GM21576 (cell line): ENCODE results near the gene TULP3.

Experiments used
- ATAC-seq: cut with Tn5 transposase; IDR thresholded peaks from one replicate; pipeline ENCODE4 v1.9.1; 2021; ENCODE audit warnings: mild to moderate bottlenecking, moderate library complexity; ENCODE audit not compliant: unreplicated experiment

The TULP3 gene

GRCh38 chr12:2877047-2877952 lies 13.4 kb upstream of the TULP3 start, which contains the start of the genes FOXM1 and RHNO1:
Gene FOXM1, minus strand, starts transcription at chr12:2877174. Its CDS starts 2,696 bp downstream, at chr12:2874478.
Gene RHNO1, plus strand, starts transcription at chr12:2877223. Its CDS starts 8,144 bp downstream, at chr12:2885367.
- peak; percentile 73 for ATAC-seq

GRCh38 chr12:2877953-2878732 lies 12.5 kb upstream of the TULP3 start:
- ATAC-seq: no peak

- no peak for ATAC-seq
These were observed 10.8 kb upstream of the TULP3 start for GRCh38 chr12:2879853-2880252.

GRCh38 chr12:2884810-2885209 lies 5.9 kb upstream of the TULP3 start:
- no peak for ATAC-seq

GRCh38 chr12:2886768-2887450 lies 3.8 kb upstream of the TULP3 start:
- ATAC-seq: no peak

GRCh38 chr12:2890001-2890387 lies 697 bp upstream of the TULP3 start:
- ATAC-seq: no peak

GRCh38 chr12:2891240-2892053 lies 756 bp downstream of the TULP3 start:
- ATAC-seq: peak; percentile 4

- ATAC-seq: no peak
These were observed 1.6 kb downstream of the TULP3 start for GRCh38 chr12:2892246-2892645.

GRCh38 chr12:2893007-2893406 lies 2.3 kb downstream of the TULP3 start:
- ATAC-seq: no peak

- no peak for ATAC-seq
These were observed 4.4 kb downstream of the TULP3 start for GRCh38 chr12:2895051-2895451.

GRCh38 chr12:2895511-2895910 lies 4.8 kb downstream of the TULP3 start:
- no peak for ATAC-seq

- no peak for ATAC-seq
These were observed 6.7 kb downstream of the TULP3 start for GRCh38 chr12:2897418-2897817.

GRCh38 chr12:2900642-2901041 lies 10.0 kb downstream of the TULP3 start:
- no peak for ATAC-seq

GRCh38 chr12:2902272-2902880 lies 11.7 kb downstream of the TULP3 start:
- no peak for ATAC-seq

GRCh38 chr12:2904260-2904659 lies 13.6 kb downstream of the TULP3 start:
- ATAC-seq: no peak

GRCh38 chr12:2912216-2912575 lies 21.5 kb downstream of the TULP3 start:
- no peak for ATAC-seq

- no peak for ATAC-seq
These were observed 28.6 kb downstream of the TULP3 start for GRCh38 chr12:2919249-2919648.

GRCh38 chr12:2922329-2922728 lies 31.6 kb downstream of the TULP3 start:
- no peak for ATAC-seq

- no peak for ATAC-seq
These were observed 32.4 kb downstream of the TULP3 start for GRCh38 chr12:2923057-2923456.

- ATAC-seq: no peak
These were observed 33.3 kb downstream of the TULP3 start for GRCh38 chr12:2924019-2924418.
